HG02642 (cell line): Measurements from ENCODE around the gene SLC25A34.
"Not testable (repeated sequence)": the region's sequence is repeated elsewhere in the genome, so short reads cannot be mapped to it uniquely, and the experiment has no call there.

Source experiments
- ATAC-seq: cut with Tn5 transposase; IDR thresholded peaks from one replicate; pipeline ENCODE4 v1.9.1; 2021; ENCODE audit warnings: mild to moderate bottlenecking; ENCODE audit not compliant: unreplicated experiment, poor library complexity

The SLC25A34 gene

DNA sequence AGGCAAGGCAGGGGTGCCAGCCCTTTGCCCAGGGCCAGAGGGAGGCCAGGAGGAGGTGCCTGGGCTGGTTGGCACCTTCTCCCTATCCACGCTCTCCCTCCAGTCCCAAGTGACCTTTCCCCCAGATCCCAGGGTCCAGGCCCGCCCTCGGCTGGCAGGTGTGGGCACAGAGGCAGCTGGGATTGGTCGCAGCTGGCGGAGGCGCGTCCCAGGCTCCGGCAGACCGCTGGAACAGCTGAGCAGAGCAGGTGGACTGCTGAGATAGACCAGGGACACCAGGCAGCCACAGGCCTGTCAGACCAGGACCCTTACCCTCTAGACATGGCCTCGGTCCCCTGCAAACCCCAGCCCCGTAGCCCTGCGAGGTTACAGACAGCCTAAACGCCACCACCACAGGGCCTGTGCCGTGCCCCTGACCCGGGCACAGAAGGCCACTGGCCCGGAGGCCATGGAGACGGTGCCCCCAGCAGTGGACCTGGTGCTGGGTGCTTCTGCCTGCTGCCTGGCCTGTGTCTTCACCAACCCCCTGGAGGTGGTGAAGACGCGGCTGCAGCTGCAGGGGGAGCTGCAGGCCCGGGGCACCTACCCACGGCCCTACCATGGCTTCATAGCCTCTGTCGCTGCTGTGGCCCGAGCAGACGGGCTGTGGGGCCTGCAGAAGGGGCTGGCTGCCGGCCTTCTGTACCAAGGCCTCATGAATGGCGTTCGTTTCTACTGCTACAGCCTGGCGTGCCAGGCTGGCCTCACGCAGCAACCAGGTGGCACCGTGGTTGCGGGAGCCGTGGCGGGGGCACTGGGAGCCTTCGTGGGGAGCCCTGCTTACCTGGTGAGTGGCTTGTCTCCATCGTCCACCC, at the start of gene SLC25A34:
Gene SLC25A34, plus strand, starts transcription at position 221 of the 854 bp plus-strand sequence. Its CDS starts 228 bp downstream, at position 449.
- no peak for ATAC-seq

- no peak for ATAC-seq
Observed at GRCh38 chr1:15687446-15687845, 48.6 kb upstream of the SLC25A34 start.

GRCh38 chr1:15690317-15690716, 45.7 kb upstream of the SLC25A34 start:
- ATAC-seq = no peak

DNA sequence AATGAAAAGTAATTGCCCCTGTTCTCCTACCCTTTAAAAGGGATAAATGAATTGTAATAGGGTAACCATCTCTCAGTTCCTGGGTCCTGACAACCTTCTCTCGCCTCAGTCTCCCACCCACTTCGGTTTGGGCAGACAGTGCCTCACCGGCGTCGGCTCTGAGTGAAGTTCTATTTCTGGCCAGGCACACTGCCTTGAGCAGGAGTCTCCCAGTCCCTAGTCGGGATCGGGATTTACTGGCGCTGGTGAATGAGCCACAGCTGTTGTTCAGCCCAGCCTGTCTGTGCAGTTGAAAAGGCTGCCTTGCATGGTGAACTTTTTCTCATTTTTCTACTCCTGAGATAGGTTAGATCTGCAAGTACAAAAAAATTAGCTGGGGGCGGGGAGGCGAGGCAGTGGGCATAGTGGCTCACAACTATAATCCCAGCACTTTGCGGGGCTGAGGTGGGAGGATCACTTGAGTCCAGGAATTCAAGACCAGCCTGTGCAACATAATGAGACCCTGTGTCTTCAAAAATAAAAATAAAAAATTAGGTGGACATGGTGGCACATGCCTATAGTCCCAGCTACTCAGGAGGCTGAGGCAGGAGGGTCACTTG, 44.5 kb upstream of the SLC25A34 start:
- ATAC-seq = no peak

DNA sequence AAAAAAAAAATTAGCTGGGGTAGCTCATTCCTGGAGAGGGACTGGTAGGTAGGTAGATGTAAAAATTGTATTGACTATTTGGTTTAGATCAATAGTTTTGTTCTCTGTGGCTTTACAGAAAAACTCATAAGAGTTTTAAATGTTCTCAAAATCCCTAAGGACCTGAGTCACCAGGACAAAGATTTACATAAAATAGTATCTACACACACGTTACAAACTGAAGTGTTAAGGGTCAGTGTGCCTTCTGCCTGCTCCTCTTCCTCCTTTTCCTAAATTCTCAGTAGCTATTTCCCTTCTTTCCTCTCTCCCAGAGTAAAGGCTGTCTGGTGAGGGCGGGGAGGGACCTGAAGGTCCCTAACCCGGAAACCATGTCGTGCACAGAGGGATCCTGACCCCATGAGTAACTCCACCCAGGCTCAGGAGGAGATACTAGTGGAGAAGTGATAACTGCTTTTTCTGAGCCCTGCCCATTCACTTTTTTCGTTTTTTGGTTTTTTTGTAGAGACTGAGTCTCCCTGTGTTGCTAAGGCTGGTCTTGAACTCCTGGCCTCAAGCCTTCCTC, 43.9 kb upstream of the SLC25A34 start:
- no peak for ATAC-seq

GRCh38 chr1:15693371-15693770, 42.7 kb upstream of the SLC25A34 start:
- ATAC-seq = no peak

GRCh38 chr1:15696956-15697521, 39.0 kb upstream of the SLC25A34 start:
- peak; percentile 83 for ATAC-seq

GRCh38 chr1:15698201-15698600, 37.9 kb upstream of the SLC25A34 start:
- ATAC-seq = no peak

DNA sequence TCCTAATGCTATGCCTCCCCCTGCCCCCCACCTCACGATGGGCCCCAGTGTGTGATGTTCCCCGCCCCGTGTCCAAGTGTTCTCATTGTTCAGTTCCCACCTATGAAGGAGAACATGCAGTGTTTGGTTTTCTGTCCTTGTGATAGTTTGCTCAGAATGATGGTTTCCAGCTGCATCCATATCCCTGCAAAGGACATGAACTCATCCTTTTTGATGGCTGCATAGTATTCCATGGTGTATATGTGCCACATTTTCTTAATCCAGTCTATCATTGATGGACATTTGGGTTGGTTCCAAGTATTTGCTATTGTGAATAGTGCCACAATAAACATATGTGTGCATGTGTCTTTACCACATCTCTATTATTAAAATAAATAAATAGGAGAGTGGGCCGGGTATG, 36.7 kb upstream of the SLC25A34 start:
- ATAC-seq = not testable (repeated sequence)

DNA sequence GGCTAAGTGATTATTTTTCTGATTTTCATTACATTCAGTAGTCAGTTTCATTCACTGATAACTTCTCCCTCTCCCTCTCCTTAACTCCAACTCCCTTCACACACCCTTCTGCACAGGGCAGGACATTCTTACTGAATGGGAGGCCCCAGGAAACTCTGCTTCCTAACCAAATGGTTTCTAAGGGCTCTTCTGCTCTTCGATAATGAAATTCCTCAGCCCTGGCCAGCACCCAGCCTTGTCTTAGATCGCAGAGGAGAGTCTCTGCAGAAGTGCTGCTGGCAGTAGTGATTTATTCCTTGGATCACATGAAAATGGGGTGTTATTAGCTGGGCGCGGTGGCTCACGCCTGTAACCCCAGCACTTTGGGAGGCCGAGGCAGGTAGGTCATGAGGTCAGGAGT, 35.5 kb upstream of the SLC25A34 start:
- ATAC-seq = no peak

DNA sequence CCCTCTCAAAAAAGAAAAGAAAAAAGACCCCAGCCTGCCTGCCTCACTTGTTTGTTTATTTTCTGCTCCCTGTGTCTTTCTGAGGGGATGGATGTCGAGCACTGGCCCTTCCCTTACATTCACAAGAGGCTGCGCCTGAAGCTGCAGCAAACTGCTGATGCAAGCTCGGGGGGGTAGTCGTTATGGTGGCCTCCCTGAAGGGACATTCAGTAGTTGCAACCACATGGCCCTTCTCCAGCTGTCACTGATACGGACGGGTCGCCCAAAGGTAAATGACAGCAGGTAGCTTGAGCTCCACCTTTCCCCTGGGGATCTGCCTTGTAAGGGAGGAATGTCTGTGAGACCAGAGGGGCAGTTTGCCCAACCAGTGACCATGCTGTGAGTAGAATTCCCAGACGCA, 34.3 kb upstream of the SLC25A34 start:
- no peak for ATAC-seq

DNA sequence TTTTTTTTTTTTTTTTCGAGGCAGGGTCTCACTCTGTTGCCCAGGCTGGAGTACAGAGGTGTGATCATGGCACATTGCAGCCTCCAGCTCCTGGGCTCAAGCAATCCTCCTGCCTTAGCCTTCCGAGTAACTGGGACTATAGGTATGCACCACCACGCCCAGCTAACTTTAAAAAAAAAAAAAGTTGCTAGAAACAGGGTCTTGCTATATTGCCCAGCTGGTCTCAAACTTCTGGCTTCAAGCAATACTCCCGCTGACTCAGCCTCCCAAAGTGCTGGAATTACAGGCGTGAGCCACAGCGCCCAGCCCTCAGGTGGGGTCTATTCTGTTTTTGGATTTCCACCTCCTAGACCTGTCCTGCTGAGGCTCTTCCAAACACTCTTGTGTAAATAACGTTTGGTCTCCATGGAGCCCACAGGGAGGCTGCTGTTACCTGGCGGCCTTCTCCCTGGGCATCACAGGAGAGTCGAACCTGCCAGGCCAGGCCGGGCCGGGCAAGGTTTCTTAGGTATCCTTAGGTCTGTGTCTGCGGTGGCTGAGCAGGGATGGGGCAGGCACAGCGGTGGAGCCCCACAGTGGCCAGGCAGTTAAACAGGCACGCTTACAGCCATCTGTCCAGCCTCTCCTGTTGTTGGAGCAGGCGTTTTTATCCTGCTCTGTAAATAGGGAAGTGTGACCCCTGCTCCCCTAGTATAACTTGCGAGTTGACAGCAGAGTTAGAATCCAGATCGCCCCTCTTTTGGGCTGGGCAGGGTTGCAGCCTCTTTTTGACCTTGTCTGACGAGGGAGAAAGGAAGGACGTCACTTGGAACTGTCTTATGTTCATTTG, 33.1 kb upstream of the SLC25A34 start:
- no peak for ATAC-seq

- no peak for ATAC-seq
Observed at GRCh38 chr1:15703562-15703961, 32.5 kb upstream of the SLC25A34 start.

GRCh38 chr1:15704526-15705183, 31.4 kb upstream of the SLC25A34 start:
- no peak for ATAC-seq

GRCh38 chr1:15705184-15705566, 30.9 kb upstream of the SLC25A34 start:
- ATAC-seq = no peak

GRCh38 chr1:15706751-15707150, 29.3 kb upstream of the SLC25A34 start:
- ATAC-seq = no peak

- no peak for ATAC-seq
Observed at GRCh38 chr1:15707239-15707925, 28.7 kb upstream of the SLC25A34 start.

DNA sequence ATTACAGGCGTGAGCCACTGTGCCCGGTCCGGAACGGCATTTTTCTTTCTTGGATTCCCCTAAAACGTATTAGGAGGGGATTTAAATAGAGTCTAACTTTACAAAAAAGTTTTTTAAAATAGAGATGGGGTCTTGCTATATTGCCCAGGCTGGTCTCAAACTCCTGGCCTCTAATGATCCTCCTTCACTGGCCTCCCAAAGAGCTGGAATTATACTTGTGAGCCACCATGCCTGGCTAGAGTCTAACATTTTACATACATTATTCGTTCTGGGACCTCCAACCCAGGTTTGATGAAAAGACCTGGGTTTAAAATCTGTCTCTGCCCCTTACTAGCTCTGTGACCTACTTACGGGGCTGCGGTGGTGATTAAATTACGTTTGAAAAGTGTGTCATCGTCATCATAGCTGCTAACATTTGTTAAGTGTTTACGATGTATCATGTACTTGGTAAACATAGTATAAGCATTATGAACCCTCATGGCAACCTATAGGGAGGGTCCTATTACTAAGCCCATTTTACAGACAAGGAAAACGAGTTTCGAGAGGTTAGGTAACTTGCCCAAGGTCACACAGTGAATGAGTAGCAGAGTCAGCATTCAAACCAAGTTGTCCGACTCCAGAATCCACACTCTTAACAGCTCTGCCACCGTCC, 27.4 kb upstream of the SLC25A34 start:
- no peak for ATAC-seq

- no peak for ATAC-seq
Observed at GRCh38 chr1:15709226-15709625, 26.8 kb upstream of the SLC25A34 start.
